ENCODE measurements around the gene HSD11B2.

The HSD11B2 gene

DNA sequence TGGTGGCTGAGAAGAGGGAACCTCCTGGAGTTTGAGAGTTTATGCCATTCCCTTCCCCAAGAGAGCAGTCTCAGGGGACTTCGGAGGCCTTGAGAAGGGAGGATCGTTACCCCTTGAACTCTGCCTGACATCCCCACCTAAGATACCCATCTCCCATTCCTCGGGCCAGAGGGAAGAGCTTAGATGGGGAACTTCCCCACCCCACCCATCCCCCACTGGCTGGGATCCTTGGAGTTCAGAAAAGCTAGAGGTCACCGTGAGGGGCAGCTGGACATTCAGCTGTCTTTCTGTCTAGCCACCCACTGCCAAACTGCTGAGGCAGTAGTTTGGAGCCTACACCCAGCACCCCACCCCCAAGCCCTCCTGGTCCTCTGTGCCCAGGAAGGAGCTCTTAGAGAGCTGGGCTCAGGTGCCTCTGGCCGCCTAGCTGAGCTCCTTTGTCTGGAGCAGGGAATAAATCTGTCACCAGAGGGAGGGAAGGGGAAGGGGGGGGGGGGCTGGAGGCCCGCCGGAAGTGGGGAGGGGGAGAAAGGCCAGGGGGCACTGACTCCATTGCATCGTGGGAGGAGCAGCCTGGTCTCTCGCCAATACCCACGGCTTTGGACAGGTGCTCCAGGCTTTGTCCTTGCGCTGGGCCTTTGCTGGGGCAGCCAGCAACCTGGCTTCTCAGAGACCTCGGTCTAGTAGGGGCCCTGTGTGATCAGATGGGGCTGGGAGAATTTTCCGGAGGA is 1.0 kb downstream of the HSD11B2 start:
- no peak for FAIRE-seq
- no peak for DNase-seq (ENCODE audit: low spot score)

GRCh38 chr16:67432506-67432890 is 1.6 kb downstream of the HSD11B2 start:
- DNase-seq (ENCODE audit: low spot score) (no peak), FAIRE-seq (no peak)

- FAIRE-seq, result no peak
- no peak for DNase-seq (ENCODE audit: low spot score)
These were observed 2.3 kb downstream of the HSD11B2 start for GRCh38 chr16:67433131-67433719.

DNA sequence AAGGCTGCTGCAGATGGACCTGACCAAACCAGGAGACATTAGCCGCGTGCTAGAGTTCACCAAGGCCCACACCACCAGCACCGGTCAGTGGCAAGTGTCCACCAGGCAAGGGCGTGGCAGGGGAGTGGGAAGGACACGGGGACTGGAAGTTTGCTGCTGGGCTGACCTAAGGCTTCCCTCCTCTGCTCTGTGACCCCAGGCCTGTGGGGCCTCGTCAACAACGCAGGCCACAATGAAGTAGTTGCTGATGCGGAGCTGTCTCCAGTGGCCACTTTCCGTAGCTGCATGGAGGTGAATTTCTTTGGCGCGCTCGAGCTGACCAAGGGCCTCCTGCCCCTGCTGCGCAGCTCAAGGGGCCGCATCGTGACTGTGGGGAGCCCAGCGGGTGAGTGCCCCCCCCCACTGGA is 4.8 kb downstream of the HSD11B2 start:
- DNase-seq (ENCODE audit: low spot score) (no peak), FAIRE-seq (no peak)

- no peak for DNase-seq (ENCODE audit: low spot score)
- FAIRE-seq, result no peak
These were observed 5.8 kb downstream of the HSD11B2 start for GRCh38 chr16:67436640-67437193.

GRCh38 chr16:67437513-67437912 is 6.6 kb downstream of the HSD11B2 start:
- DNase-seq (ENCODE audit: low spot score), result no peak
- no peak for FAIRE-seq

GRCh38 chr16:67438098-67438791 is 7.3 kb downstream of the HSD11B2 start:
- no peak for FAIRE-seq
- no peak for DNase-seq (ENCODE audit: low spot score)

DNA sequence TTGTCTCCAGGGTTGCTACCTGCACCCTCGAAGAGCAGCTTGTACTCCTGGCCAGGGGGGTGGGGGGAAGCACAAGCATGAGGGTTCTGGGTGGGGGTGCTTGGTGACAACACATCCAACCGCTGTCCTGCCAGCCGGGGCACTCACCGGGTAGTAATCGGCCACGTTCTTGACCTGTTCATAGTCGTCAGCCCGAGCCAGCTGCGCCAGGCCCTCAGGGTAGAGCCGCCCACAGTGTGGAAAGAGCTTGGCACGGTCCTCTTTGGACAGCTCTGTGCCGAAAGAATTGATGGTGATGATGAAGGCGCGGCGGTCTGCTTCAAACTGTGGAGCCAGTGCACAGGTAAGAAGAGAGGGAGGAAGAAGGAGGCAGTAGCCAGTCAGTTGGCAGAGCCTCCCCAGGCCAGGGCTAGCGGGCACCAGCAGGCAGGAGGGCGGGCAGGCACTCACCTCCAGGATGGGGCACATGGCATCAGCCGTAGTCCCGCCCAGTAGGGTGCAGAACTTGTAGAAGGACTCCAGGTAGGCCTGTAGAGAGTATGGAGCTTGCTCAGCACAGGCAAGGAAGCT is 8.0 kb downstream of the HSD11B2 start:
- FAIRE-seq, result no peak

DNA sequence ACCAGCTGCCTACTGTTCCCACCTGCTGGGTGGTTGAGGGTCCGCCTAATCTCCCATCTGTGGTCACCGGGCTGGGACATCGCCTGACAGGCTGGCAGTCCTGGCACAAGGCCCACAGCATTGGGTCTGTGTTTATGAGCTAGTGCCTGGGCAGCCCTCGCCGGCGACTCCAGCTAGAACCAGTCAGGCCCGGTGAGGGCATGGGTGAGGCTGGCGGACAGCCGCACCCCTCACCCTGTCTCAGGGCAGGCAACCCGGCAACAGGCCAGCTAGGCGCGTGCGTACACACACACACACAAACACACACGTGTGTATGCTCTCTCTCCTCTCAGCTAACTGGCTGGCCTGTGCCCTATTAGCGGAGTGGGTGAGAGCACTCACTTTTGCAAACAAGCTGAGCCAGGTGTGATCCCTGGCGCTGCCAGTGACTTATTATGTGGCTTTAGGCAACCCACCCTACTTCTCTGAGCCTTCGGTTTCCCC is 10.4 kb downstream of the HSD11B2 start:
- FAIRE-seq, result no peak
- no peak for DNase-seq (ENCODE audit: low spot score)

More for the DNA sequence above, 8.0 kb downstream of the HSD11B2 start:
- DNase-seq (ENCODE audit: low spot score), result no peak

DNA sequence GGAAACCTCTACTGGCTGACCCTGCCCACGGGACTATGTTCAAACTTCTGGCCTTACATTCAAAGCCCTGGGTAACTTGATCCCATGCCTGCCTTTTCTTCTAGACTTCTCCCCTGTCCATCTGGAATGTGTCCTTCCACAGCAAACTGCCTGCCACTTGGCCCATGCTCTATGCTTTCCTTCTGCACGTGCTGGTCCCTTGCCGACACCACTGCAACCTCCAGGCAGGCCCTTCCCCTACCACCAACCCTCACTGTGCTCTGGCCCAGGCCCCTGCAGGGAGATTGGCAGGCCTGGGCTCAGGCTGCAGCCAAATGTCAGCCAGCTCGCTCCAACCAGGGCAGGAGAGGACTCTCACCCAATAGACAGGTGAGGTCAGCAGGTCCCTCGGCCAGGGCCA is 11.0 kb downstream of the HSD11B2 start:
- FAIRE-seq (no peak), DNase-seq (ENCODE audit: low spot score) (no peak)

DNA sequence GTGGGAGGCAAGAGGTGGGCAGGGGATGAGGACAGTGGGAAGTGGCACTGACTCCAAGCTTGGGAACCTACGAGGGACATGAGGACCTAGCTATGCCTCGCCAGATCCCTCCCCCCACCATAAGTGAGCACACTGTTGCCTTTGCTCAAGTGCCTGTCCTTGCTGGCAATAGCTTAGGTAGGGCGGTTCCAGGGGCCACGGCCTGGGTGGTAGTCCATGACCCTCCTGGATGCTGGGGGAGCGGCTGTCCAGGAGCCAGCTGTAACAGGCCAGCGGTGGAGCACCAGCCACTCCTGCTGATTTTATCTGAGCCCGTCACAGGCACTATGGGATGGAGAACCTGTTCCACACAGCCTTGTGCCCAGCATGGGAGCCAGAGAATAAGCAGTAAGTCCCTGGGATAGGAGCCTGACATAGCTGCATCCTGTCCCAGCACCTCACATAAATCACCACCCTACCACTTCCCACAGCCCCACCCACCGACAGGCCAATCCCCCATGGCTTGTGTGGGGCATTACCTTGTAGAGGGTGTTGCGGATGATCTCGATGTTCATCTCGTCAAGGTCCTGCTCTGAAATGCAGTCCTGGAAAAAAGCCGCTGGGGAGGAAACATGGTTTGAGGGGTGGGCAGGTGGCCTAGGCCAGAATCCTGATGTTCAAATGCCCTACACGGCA is 11.8 kb downstream of the HSD11B2 start:
- DNase-seq (ENCODE audit: low spot score) (no peak), FAIRE-seq (no peak)

- no peak for FAIRE-seq
- no peak for DNase-seq (ENCODE audit: low spot score)
These were observed 12.3 kb downstream of the HSD11B2 start for GRCh38 chr16:67443265-67443664.

GRCh38 chr16:67444259-67445125 is 13.6 kb downstream of the HSD11B2 start:
- no peak for FAIRE-seq

DNA sequence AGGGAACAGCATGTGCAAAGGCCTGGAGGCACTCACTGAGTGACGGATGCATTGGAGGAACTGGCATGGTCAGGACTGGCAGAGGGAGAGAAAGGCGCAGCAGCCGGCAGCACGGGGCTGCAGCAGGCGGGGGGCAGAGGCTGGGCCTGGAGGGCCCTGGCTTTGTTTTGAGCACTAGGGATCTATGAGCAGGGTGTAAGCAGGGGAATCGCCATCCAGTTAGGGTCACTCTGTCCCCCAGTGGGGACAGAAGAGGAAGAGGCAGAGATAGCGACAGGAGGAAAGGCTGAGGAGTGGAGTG is 14.2 kb downstream of the HSD11B2 start:
- no peak for DNase-seq (ENCODE audit: low spot score)
- no peak for FAIRE-seq

More at GRCh38 chr16:67444259-67445125, 13.6 kb downstream of the HSD11B2 start:
- DNase-seq (ENCODE audit: low spot score), result no peak

DNA sequence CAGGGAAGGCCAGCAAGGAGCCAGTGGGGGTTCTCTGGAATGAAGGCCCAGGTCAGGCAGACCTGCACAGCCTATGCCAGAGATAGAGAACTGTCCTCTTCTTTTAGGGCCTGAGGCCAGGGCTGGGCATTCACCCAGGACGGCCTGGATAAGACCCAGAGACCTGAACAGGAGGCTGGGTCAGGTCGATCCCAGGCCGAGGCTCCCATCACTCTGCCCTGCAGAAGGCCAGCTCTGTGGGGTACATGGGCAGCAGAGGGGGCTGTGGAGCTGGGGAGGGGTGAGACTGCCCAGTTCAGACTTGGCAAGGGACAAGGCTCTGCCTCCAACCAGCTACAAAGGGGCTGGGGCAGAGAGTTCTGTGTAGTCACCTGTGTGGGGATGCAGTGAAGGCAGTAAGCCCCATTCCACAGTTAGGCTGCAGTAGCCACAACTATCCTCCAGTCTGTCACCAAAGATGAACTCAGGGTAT is 14.6 kb downstream of the HSD11B2 start:
- DNase-seq (ENCODE audit: low spot score) (no peak), FAIRE-seq (no peak)

- DNase-seq (ENCODE audit: low spot score) (no peak), FAIRE-seq (no peak)
These were observed 15.3 kb downstream of the HSD11B2 start for GRCh38 chr16:67445913-67446907.

- FAIRE-seq (no peak), DNase-seq (ENCODE audit: low spot score) (no peak)
These were observed 16.1 kb downstream of the HSD11B2 start for GRCh38 chr16:67446968-67447507.

DNA sequence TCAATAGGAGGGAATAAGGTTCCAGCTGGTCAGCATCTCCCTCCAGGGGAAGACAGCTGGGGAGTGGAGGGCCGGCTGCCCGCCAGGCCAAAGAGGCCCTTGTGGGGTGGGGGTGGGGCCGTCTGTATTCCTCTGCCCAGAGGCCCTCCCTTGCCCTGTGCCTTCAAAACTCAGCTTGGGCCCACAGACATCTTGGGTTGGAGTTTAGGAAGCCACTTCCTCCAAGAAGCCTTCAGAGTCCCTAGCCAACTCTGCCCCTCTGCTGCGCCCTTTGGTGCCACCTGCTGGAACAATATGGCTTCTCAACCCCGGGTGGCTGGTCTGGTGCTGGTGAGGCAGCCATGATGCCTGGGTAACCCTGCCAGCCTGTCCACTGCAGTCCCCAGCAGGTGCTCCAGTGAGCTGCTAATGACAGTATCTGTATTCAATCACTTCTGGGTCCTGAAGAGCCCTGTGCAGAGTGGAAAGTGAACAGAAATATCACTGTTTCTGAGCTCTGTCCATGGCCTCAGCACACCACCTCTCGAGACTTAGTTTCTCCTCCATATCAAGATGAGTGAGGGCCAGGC is 16.7 kb downstream of the HSD11B2 start:
- DNase-seq (ENCODE audit: low spot score), result peak; percentile 67
- no peak for FAIRE-seq
